H9 (cell line): ENCODE measurements around the gene VSIR. TPM values are rescaled to one million over a fixed set of nuclear protein-coding genes. Genes with fewer than 3 reads are reported as not detected.

ENCODE experiments used
- DNase-seq: peaks from one replicate; pipeline ENCODE4 v3.0.0-alpha.2; 2017
- H2AFZ ChIP-seq: one replicate; pipeline ENCODE4 v1.6.1; 2013; ENCODE audit warnings: mild to moderate bottlenecking, low read length, control low read depth, moderate library complexity
- H2AK5ac ChIP-seq: 2 replicates; pipeline ENCODE4 v1.6.1; 2013; ENCODE audit warnings: low read length, control low read depth, mixed read lengths; ENCODE audit not compliant: insufficient read length
- H2BK120ac ChIP-seq: one replicate; pipeline ENCODE4 v1.6.1; 2013; ENCODE audit warnings: low read depth, mild to moderate bottlenecking, low read length, control low read depth, inconsistent platforms; ENCODE audit not compliant: poor library complexity, severe bottlenecking
- H2BK12ac ChIP-seq: 2 replicates; pipeline ENCODE4 v1.6.1; 2013; ENCODE audit warnings: low read length, control low read depth, mixed read lengths, low read depth; ENCODE audit not compliant: insufficient read length
- H2BK15ac ChIP-seq: 2 replicates; pipeline ENCODE4 v1.6.1; 2013; ENCODE audit warnings: low read depth, low read length, control low read depth
- H2BK20ac ChIP-seq: one replicate; pipeline ENCODE4 v1.6.1; 2013; ENCODE audit warnings: low read depth, mild to moderate bottlenecking, low read length, control low read depth, inconsistent platforms; ENCODE audit not compliant: poor library complexity, severe bottlenecking
- H2BK5ac ChIP-seq: 2 replicates; pipeline ENCODE4 v1.6.1; 2013; ENCODE audit warnings: low read length, control low read depth, mixed read lengths; ENCODE audit not compliant: insufficient read length
- H3K14ac ChIP-seq: 2 replicates; pipeline ENCODE4 v1.6.1; 2013; ENCODE audit warnings: low read length, control low read depth; ENCODE audit not compliant: insufficient read depth
- H3K18ac ChIP-seq: 2 replicates; pipeline ENCODE4 v1.6.1; 2013; ENCODE audit warnings: low read depth, mild to moderate bottlenecking, mixed read lengths, low read length, control low read depth; ENCODE audit not compliant: insufficient read length
- H3K23ac ChIP-seq: 2 replicates; pipeline ENCODE4 v1.6.1; 2013; ENCODE audit warnings: low read length, control low read depth, mixed read lengths, low read depth; ENCODE audit not compliant: insufficient read length
- H3K23me2 ChIP-seq: 2 replicates; pipeline ENCODE4 v1.6.1; 2013; ENCODE audit warnings: low read depth, mild to moderate bottlenecking, mixed read lengths, low read length, control low read depth; ENCODE audit not compliant: insufficient read length, poor library complexity, severe bottlenecking
- H3K27ac ChIP-seq: 2 replicates; pipeline ENCODE4 v1.5.1; 2013; ENCODE audit warnings: low read length, control low read depth, mixed read lengths, low read depth; ENCODE audit not compliant: insufficient read length
- H3K27me3 ChIP-seq: 2 replicates; pipeline ENCODE4 v1.6.1; 2013; ENCODE audit warnings: low read length, control low read depth, inconsistent platforms; ENCODE audit not compliant: insufficient read depth
- H3K4ac ChIP-seq: 2 replicates; pipeline ENCODE4 v1.6.1; 2013; ENCODE audit warnings: low read depth, mild to moderate bottlenecking, control low read depth, inconsistent platforms, low read length, moderate library complexity
- H3K4me1 ChIP-seq: 2 replicates; pipeline ENCODE4 v1.6.1; 2013; ENCODE audit warnings: low read length, control low read depth, inconsistent platforms; ENCODE audit not compliant: insufficient read depth
- H3K4me2 ChIP-seq: 2 replicates; pipeline ENCODE4 v1.6.1; 2013; ENCODE audit warnings: low read length, control low read depth, mixed read lengths; ENCODE audit not compliant: insufficient read length, insufficient read depth
- H3K56ac ChIP-seq: 2 replicates; pipeline ENCODE4 v1.6.1; 2013; ENCODE audit warnings: low read depth, mild to moderate bottlenecking, mixed read lengths, low read length, control low read depth; ENCODE audit not compliant: insufficient read length
- H3K79me1 ChIP-seq: 2 replicates; pipeline ENCODE4 v1.6.1; 2013; ENCODE audit warnings: low read depth, mild to moderate bottlenecking, moderate library complexity, low read length, control low read depth, inconsistent platforms; ENCODE audit not compliant: insufficient read depth, poor library complexity, severe bottlenecking
- H3K79me2 ChIP-seq: 2 replicates; pipeline ENCODE4 v1.6.1; 2013; ENCODE audit warnings: low read length, control low read depth, inconsistent platforms; ENCODE audit not compliant: insufficient read depth
- H3K9ac ChIP-seq: 2 replicates; pipeline ENCODE4 v1.6.1; 2013; ENCODE audit warnings: low read length, control low read depth, mixed read lengths; ENCODE audit not compliant: insufficient read length; ENCODE audit errors: extremely low read depth
- H3K9me3 ChIP-seq: one replicate; pipeline ENCODE4 v1.6.1; 2013; ENCODE audit warnings: low read depth, low read length, inconsistent platforms; ENCODE audit not compliant: control insufficient read depth
- H3T11ph ChIP-seq: one replicate; pipeline ENCODE4 v1.6.1; 2013; ENCODE audit warnings: mild to moderate bottlenecking, low read length, control low read depth, inconsistent platforms
- H4K20me1 ChIP-seq: one replicate; pipeline ENCODE4 v1.6.1; 2013; ENCODE audit not compliant: control insufficient read depth, insufficient read length, insufficient read depth
- H4K5ac ChIP-seq: 2 replicates; pipeline ENCODE4 v1.6.1; 2013; ENCODE audit warnings: low read depth, mild to moderate bottlenecking, mixed read lengths, low read length, control low read depth; ENCODE audit not compliant: insufficient read length
- H4K8ac ChIP-seq: replicated peaks from 2 replicates; pipeline ENCODE4 v1.6.1; 2013; ENCODE audit warnings: low read length, control low read depth, mixed read lengths, low read depth; ENCODE audit not compliant: insufficient read length
- H4K91ac ChIP-seq: 2 replicates; pipeline ENCODE4 v1.6.1; 2013; ENCODE audit warnings: low read depth, mild to moderate bottlenecking, moderate library complexity, mixed read lengths, low read length, control low read depth; ENCODE audit not compliant: insufficient read length
- H3K27ac Mint-ChIP-seq, 3 experiments: 2 replicates in 2 of 3; 3 replicates in 1 of 3; pipeline ENCODE4 v1.8.0; 2020 to 2021; ENCODE audit warnings: mixed read lengths in 3 of 3, mild to moderate bottlenecking in 1 of 3, moderate library complexity in 1 of 3
- H3K27me3 Mint-ChIP-seq: 2 replicates; pipeline ENCODE4 v1.8.0; 2021; ENCODE audit warnings: low read depth, mild to moderate bottlenecking, moderate library complexity, mixed read lengths
- H3K36me3 Mint-ChIP-seq, 3 experiments: 2 replicates in 2 of 3; 3 replicates in 1 of 3; pipeline ENCODE4 v1.8.0; 2020 to 2021; ENCODE audit warnings: low read depth in 3 of 3, mixed read lengths in 3 of 3; ENCODE audit not compliant: insufficient read depth in 1 of 3
- H3K4me1 Mint-ChIP-seq, 2 experiments: 2 replicates each; pipeline ENCODE4 v1.8.0; 2020; ENCODE audit warnings: mixed read lengths in 2 of 2
- H3K4me3 Mint-ChIP-seq, 2 experiments: 2 replicates in 1 of 2; 3 replicates in 1 of 2; pipeline ENCODE4 v1.8.0; 2020 to 2021; ENCODE audit warnings: mild to moderate bottlenecking in 2 of 2, mixed read lengths in 2 of 2, moderate library complexity in 1 of 2
- H3K9me3 Mint-ChIP-seq, 2 experiments: 2 replicates in 1 of 2; 3 replicates in 1 of 2; pipeline ENCODE4 v1.8.0; 2020; ENCODE audit warnings: mild to moderate bottlenecking in 2 of 2, mixed read lengths in 2 of 2, moderate library complexity in 1 of 2
- CTCF ChIP-seq: fragments of 200-600 bp; sonication (generic); conservative IDR thresholded peaks from 3 replicates; pipeline ENCODE4 v1.8.0; 2021; ENCODE audit warnings: antibody characterized with exemption, mild to moderate bottlenecking
- WGBS: extraction: QIAGEN DNeasy Blood & Tissue Kit; methylation state at CpG from one replicate; pipeline ENCODE4 v1.1.7; 2013; ENCODE audit warnings: missing lambda C conversion rate, low lambda C conversion rate, mixed read lengths; ENCODE audit not compliant: insufficient read length; ENCODE audit errors: extremely low coverage; 5-methylcytosine and 5-hydroxymethylcytosine counted together
- total RNA-seq: library from RNA; stranded (reverse); gene quantifications from 2 replicates; pipeline ENCODE4 v1.2.1, GENCODE V29; 2021

The VSIR gene
- total RNA-seq, 1 experiment from 2014 or later, result 0.11 TPM

- Histone ChIP-seq H2BK15ac (no peak overlapping the region), H3K56ac (no peak overlapping the region), H2AK5ac (no peak overlapping the region), H3K14ac (no peak overlapping the region), H3K27ac (no peak overlapping the region), H3K79me2 (no peaks in the 10 kb centered on the region), H4K20me1 (no peaks in the 10 kb centered on the region), H4K8ac (no peak overlapping the region), H3K18ac (no peak overlapping the region), H4K5ac (no peak overlapping the region), H2BK20ac (no peak overlapping the region), H3K9ac (no peak overlapping the region), H2AFZ (no peak overlapping the region), H4K91ac (no peak overlapping the region), H3K23me2 (no peaks in the 10 kb centered on the region), H3T11ph (no peak overlapping the region), H3K79me1 (no peaks in the 10 kb centered on the region), H3K4me2 (no peak overlapping the region), H3K4ac (no peak overlapping the region), H3K4me1 (no peaks in the 10 kb centered on the region), H3K27me3 (no peaks in the 10 kb centered on the region; the same call in 1 of the 2 replicates), H2BK5ac (no peak overlapping the region), H3K9me3 (no peaks in the 10 kb centered on the region), H2BK12ac (no peak overlapping the region), H2BK120ac (no peak overlapping the region), H3K23ac (no peak overlapping the region)
- Mint-ChIP-seq H3K9me3 (no peaks in the 10 kb centered on the region), H3K4me1 (peaks cover 9 to 24% of the 10 kb centered on the region in 2 experiments; a peak in 3 of 4 replicates), H3K27me3 (peaks cover 22% of the 10 kb centered on the region), H3K27ac (no peak overlapping the region), H3K4me3 (no peak overlapping the region), H3K36me3 (no peaks in the 10 kb centered on the region; a peak in 1 of 7 replicates)
- TF ChIP-seq CTCF, result no peak
- WGBS, result no CpG with 5 or more reads among the region's 6 CpGs
- DNase-seq, result no peak
These were observed 52.0 kb downstream of the VSIR start for GRCh38 chr10:71721313-71721712.
